Body of pancreas (tissue), 4 donors: ENCODE results near the gene HEBP2.

Source experiments
- POLR2A ChIP-seq, 3 donors: fragments of 450-650 bp; IDR thresholded peaks; one replicate each; pipeline ENCODE4 v1.6.1; 2016; ENCODE audit warnings: antibody characterized with exemption in 3 of 3, mild to moderate bottlenecking in 2 of 3
- TF ChIP-seq, protein P1 (sequence below), 7 experiments: fragments of 450-650 bp in 4 of 7; fragments of 200-600 bp in 3 of 7; sonication (generic) in 3 of 7; IDR thresholded peaks; one replicate each; pipeline ENCODE4 v1.5.1; 2016 to 2019; ENCODE audit warnings: antibody characterized with exemption in 7 of 7

GRCh38 chr6:138371452-138371711, 32.6 kb upstream of the HEBP2 start:
- TF ChIP-seq, protein P1, sequence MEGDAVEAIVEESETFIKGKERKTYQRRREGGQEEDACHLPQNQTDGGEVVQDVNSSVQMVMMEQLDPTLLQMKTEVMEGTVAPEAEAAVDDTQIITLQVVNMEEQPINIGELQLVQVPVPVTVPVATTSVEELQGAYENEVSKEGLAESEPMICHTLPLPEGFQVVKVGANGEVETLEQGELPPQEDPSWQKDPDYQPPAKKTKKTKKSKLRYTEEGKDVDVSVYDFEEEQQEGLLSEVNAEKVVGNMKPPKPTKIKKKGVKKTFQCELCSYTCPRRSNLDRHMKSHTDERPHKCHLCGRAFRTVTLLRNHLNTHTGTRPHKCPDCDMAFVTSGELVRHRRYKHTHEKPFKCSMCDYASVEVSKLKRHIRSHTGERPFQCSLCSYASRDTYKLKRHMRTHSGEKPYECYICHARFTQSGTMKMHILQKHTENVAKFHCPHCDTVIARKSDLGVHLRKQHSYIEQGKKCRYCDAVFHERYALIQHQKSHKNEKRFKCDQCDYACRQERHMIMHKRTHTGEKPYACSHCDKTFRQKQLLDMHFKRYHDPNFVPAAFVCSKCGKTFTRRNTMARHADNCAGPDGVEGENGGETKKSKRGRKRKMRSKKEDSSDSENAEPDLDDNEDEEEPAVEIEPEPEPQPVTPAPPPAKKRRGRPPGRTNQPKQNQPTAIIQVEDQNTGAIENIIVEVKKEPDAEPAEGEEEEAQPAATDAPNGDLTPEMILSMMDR (IDR thresholded peaks at IDR 0.05), result no peak
- no peak for TF ChIP-seq POLR2A (IDR thresholded peaks at IDR 0.05)
